ENCODE data around the gene TMEM86B.

GRCh38 chr19:55257461-55258420 is 29.2 kb upstream of the TMEM86B start:
- no peak for TF ChIP-seq MAX (IDR thresholded peaks at IDR 0.05)
- no peak for TF ChIP-seq EP300 (IDR thresholded peaks at IDR 0.05; ENCODE audit: borderline replicate concordance)
- no peak for TF ChIP-seq YY1 (IDR thresholded peaks at IDR 0.05; ENCODE audit: low read depth)

Data from Ishikawa (cell line).